Measurements from ENCODE around the gene CDC20B. TPM values are rescaled to one million over a fixed set of nuclear protein-coding genes. Genes with fewer than 3 reads are reported as not detected.

Gene CDC20B
- total RNA-seq, 1 donor: not detected

- TF ChIP-seq CTCF (IDR thresholded peaks at IDR 0.05; ENCODE audit: extremely low read depth, low read depth, low read length): no peak
- H3K4me1 ChIP-seq (ENCODE audit: insufficient read depth, low read length): peaks cover 2% of the 10 kb centered on the region
- no peak overlapping the region for H3K27ac ChIP-seq (ENCODE audit: low read depth, low read length)
- no peaks in the 10 kb centered on the region for H3K9me3 ChIP-seq (ENCODE audit: low read depth, low read length)
- no peak overlapping the region for H3K4me3 ChIP-seq (ENCODE audit: insufficient read depth, low read length)
- DNase-seq (ENCODE audit: insufficient read length, low spot score, missing footprints): peak; percentile 42
- H3K4me2 ChIP-seq (ENCODE audit: insufficient read depth, low read length): no peak overlapping the region
- no peaks in the 10 kb centered on the region for H3K79me2 ChIP-seq (ENCODE audit: insufficient read depth, low read length)
- no peak overlapping the region for H2AFZ ChIP-seq (ENCODE audit: low read length)
- H3K36me3 ChIP-seq (ENCODE audit: insufficient read depth, low read length): no peaks in the 10 kb centered on the region
- peaks cover 50% of the 10 kb centered on the region for H3K27me3 ChIP-seq (ENCODE audit: insufficient read depth, low read length)
- no peaks in the 10 kb centered on the region for H4K20me1 ChIP-seq (ENCODE audit: insufficient read depth, low read length)
Measured at GRCh38 chr5:55219770-55220169, 46.8 kb upstream of the CDC20B start.

GRCh38 chr5:55218967-55219366, 46.0 kb upstream of the CDC20B start:
- Histone ChIP-seq H2AFZ (ENCODE audit: low read length) (no peak overlapping the region), H4K20me1 (ENCODE audit: insufficient read depth, low read length) (no peaks in the 10 kb centered on the region), H3K4me3 (ENCODE audit: insufficient read depth, low read length) (no peak overlapping the region), H3K27ac (ENCODE audit: low read depth, low read length) (no peak overlapping the region), H3K4me1 (ENCODE audit: insufficient read depth, low read length) (peaks cover 2% of the 10 kb centered on the region), H3K9me3 (ENCODE audit: low read depth, low read length) (no peaks in the 10 kb centered on the region), H3K27me3 (ENCODE audit: insufficient read depth, low read length) (peaks cover 48% of the 10 kb centered on the region), H3K4me2 (ENCODE audit: insufficient read depth, low read length) (no peak overlapping the region), H3K36me3 (ENCODE audit: insufficient read depth, low read length) (no peaks in the 10 kb centered on the region), H3K79me2 (ENCODE audit: insufficient read depth, low read length) (no peaks in the 10 kb centered on the region)
- no peak for TF ChIP-seq CTCF (IDR thresholded peaks at IDR 0.05; ENCODE audit: extremely low read depth, low read depth, low read length)
- peak; percentile 32 for DNase-seq (ENCODE audit: insufficient read length, low spot score, missing footprints)

DNA sequence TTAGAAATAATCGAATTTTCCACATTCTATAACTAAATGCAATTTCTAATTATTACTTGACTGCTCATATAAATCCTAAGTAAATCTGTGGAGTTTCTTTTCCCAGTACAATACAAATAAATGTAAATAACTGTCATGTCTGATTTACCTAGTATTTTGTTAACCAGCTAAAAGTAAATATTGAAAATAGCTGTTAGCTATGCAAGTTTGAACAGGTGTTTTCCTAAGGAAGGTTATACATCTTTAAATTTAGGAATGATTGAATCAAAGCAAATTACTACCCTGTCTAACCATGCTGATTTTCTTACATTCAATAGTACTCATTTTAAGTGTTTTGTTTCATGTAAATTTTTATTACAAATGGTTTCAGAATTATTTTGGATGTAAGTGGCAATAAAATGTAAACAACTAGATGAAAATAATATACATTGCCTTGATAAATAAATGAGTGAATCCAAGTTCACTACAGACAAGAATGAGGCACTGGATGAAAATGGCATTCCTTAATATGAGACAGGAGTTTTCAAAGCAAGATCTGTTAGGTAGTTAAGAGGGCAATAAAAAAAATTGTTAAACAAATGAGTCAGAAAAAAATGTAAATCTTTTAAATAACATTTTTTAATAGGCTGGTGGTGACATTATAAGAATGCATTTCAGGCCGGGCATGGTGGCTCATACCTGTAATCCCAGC, 38.4 kb upstream of the CDC20B start:
- no peak for DNase-seq (ENCODE audit: insufficient read length, low spot score, missing footprints)
- H3K4me2 ChIP-seq (ENCODE audit: insufficient read depth, low read length): no peak overlapping the region
- no peak overlapping the region for H3K27ac ChIP-seq (ENCODE audit: low read depth, low read length)
- no peaks in the 10 kb centered on the region for H3K9me3 ChIP-seq (ENCODE audit: low read depth, low read length)
- H3K79me2 ChIP-seq (ENCODE audit: insufficient read depth, low read length): no peaks in the 10 kb centered on the region
- no peak for TF ChIP-seq CTCF (IDR thresholded peaks at IDR 0.05; ENCODE audit: extremely low read depth, low read depth, low read length)
- H3K36me3 ChIP-seq (ENCODE audit: insufficient read depth, low read length): no peaks in the 10 kb centered on the region
- H3K4me1 ChIP-seq (ENCODE audit: insufficient read depth, low read length): no peaks in the 10 kb centered on the region
- H2AFZ ChIP-seq (ENCODE audit: low read length): no peak overlapping the region
- no peaks in the 10 kb centered on the region for H4K20me1 ChIP-seq (ENCODE audit: insufficient read depth, low read length)
- H3K4me3 ChIP-seq (ENCODE audit: insufficient read depth, low read length): no peak overlapping the region
- H3K27me3 ChIP-seq (ENCODE audit: insufficient read depth, low read length): peaks cover 17% of the 10 kb centered on the region

GRCh38 chr5:55205001-55205400, 32.0 kb upstream of the CDC20B start:
- no peaks in the 10 kb centered on the region for H3K36me3 ChIP-seq (ENCODE audit: insufficient read depth, low read length)
- H3K79me2 ChIP-seq (ENCODE audit: insufficient read depth, low read length): no peaks in the 10 kb centered on the region
- no peak overlapping the region for H3K27ac ChIP-seq (ENCODE audit: low read depth, low read length)
- H3K27me3 ChIP-seq (ENCODE audit: insufficient read depth, low read length): peaks cover 29% of the 10 kb centered on the region
- TF ChIP-seq CTCF (IDR thresholded peaks at IDR 0.05; ENCODE audit: extremely low read depth, low read depth, low read length): no peak
- H3K4me2 ChIP-seq (ENCODE audit: insufficient read depth, low read length): no peak overlapping the region
- no peaks in the 10 kb centered on the region for H3K4me1 ChIP-seq (ENCODE audit: insufficient read depth, low read length)
- H3K4me3 ChIP-seq (ENCODE audit: insufficient read depth, low read length): no peak overlapping the region
- no peaks in the 10 kb centered on the region for H4K20me1 ChIP-seq (ENCODE audit: insufficient read depth, low read length)
- H3K9me3 ChIP-seq (ENCODE audit: low read depth, low read length): no peaks in the 10 kb centered on the region
- DNase-seq (ENCODE audit: insufficient read length, low spot score, missing footprints): no peak
- no peak overlapping the region for H2AFZ ChIP-seq (ENCODE audit: low read length)
